HG02885 (cell line): ENCODE data around the gene HAO1.
"Not testable (repeated sequence)": the region's sequence is repeated elsewhere in the genome, so short reads cannot be mapped to it uniquely, and the experiment has no call there.

ENCODE experiments used
- ATAC-seq: cut with Tn5 transposase; IDR thresholded peaks from one replicate; pipeline ENCODE4 v1.9.1; 2021; ENCODE audit warnings: mild to moderate bottlenecking; ENCODE audit not compliant: unreplicated experiment, poor library complexity

Gene HAO1

GRCh38 chr20:7859356-7859802 is 80.9 kb downstream of the HAO1 start:
- ATAC-seq: peak; percentile 72

- no peak for ATAC-seq
These were observed 81.5 kb downstream of the HAO1 start for GRCh38 chr20:7858734-7859250.

- no peak for ATAC-seq
These were observed 83.5 kb downstream of the HAO1 start for GRCh38 chr20:7856756-7857155.

- no peak for ATAC-seq
These were observed 84.7 kb downstream of the HAO1 start for GRCh38 chr20:7855545-7855944.

- no peak for ATAC-seq
These were observed 86.8 kb downstream of the HAO1 start for GRCh38 chr20:7853493-7853892.

GRCh38 chr20:7850775-7851490 is 89.3 kb downstream of the HAO1 start:
- ATAC-seq: no peak

- ATAC-seq: no peak
These were observed 90.6 kb downstream of the HAO1 start for GRCh38 chr20:7849675-7850074.

GRCh38 chr20:7848351-7848750 is 91.9 kb downstream of the HAO1 start:
- ATAC-seq: no peak

GRCh38 chr20:7843613-7844012 is 96.6 kb downstream of the HAO1 start:
- no peak for ATAC-seq

- ATAC-seq: no peak
These were observed 98.3 kb downstream of the HAO1 start for GRCh38 chr20:7841971-7842310.

- ATAC-seq: no peak
These were observed 98.8 kb downstream of the HAO1 start for GRCh38 chr20:7841291-7841970.

- no peak for ATAC-seq
These were observed 104.2 kb downstream of the HAO1 start for GRCh38 chr20:7836076-7836475.

- not testable (repeated sequence) for ATAC-seq
These were observed 105.8 kb downstream of the HAO1 start for GRCh38 chr20:7834441-7834840.
